Calu3 (cell line): Measurements from ENCODE around the gene MCF2L2. TPM values are rescaled to one million over a fixed set of nuclear protein-coding genes. Genes with fewer than 3 reads are reported as not detected.

Experiments used
- BruUV-seq: library from RNA; stranded (reverse); fragments of 400-500 nt; replicated peaks from 2 replicates; lab custom pipeline; 2021; lab: Mats Ljungman, UMichigan
- CTCF ChIA-PET: fragments of 300-600 bp; sonication (Branson Sonifier 250); formaldehyde crosslinking; loops from one replicate; lab custom pipeline; 2022; ENCODE audit warnings: antibody characterized with exemption; lab: Charles Lee
- DNase-seq: peaks from one replicate; pipeline ENCODE4 v3.0.0; 2022
- H3K27ac Mint-ChIP-seq: one replicate; pipeline ENCODE4 v1.8.0; 2022; ENCODE audit warnings: mixed read lengths; ENCODE audit not compliant: unreplicated experiment
- H3K27me3 Mint-ChIP-seq: one replicate; pipeline ENCODE4 v1.8.0; 2022; ENCODE audit warnings: mixed read lengths; ENCODE audit not compliant: unreplicated experiment
- H3K36me3 Mint-ChIP-seq: one replicate; pipeline ENCODE4 v1.8.0; 2022; ENCODE audit warnings: mild to moderate bottlenecking, moderate library complexity, mixed read lengths; ENCODE audit not compliant: insufficient read depth, unreplicated experiment
- H3K4me1 Mint-ChIP-seq: one replicate; pipeline ENCODE4 v1.8.0; 2022; ENCODE audit warnings: mild to moderate bottlenecking, low read depth, mixed read lengths; ENCODE audit not compliant: unreplicated experiment
- H3K4me3 Mint-ChIP-seq: one replicate; pipeline ENCODE4 v1.8.0; 2022; ENCODE audit warnings: mild to moderate bottlenecking, low read depth, moderate library complexity, mixed read lengths; ENCODE audit not compliant: unreplicated experiment
- H3K9me3 Mint-ChIP-seq: one replicate; pipeline ENCODE4 v1.8.0; 2022; ENCODE audit warnings: low read depth, mixed read lengths; ENCODE audit not compliant: unreplicated experiment
- intact Hi-C: fragments of 100-400 bp; cut with micrococcal nuclease; formaldehyde crosslinking; loops from one replicate; pipeline ENCODE4 v1.10.0; 2022; ENCODE audit not compliant: unreplicated experiment
- total RNA-seq: library from RNA; stranded (reverse); gene quantifications from 2 replicates; pipeline ENCODE4 v1.2.3, GENCODE V29; 2022
- TF ChIP-seq, protein P1 (sequence below): fragments of 200-600 bp; IDR thresholded peaks from one replicate; pipeline ENCODE4 v1.8.0; 2022; ENCODE audit warnings: antibody characterized with exemption; ENCODE audit not compliant: unreplicated experiment

MCF2L2 gene
- total RNA-seq, 1 experiment from 2014 or later, result 0.35 TPM

DNA sequence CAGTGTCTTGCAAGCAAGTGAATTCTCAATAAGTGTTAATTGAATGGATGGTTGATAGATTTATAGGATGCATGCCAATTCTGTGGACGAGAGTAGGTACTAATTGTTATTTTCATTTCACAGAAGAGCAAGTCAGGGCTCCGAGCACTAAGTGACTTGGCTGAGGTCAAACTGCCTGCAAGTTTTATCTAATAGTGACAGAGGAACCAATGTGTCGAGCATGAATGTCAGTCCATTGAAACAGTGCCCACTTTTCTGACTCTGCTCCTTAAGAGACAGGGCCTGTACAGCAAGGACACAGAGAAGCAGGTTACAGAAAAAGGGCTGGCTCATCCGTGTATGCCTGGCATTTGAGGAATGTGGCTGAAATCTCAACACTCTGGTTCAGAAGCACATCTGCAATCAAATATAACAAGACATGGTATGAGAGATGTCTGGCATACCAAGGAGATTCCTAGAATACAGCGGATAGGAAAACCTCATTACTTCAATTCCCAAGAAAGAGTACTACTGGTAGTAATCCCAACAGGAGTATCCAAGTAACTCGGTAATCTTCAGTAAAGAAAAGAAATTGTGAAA lies 181.3 kb downstream of the MCF2L2 start:
- Mint-ChIP-seq H3K4me3 (no peak overlapping the region), H3K4me1 (peaks cover 23% of the 10 kb centered on the region), H3K36me3 (no peaks in the 10 kb centered on the region), H3K27me3 (no peaks in the 10 kb centered on the region), H3K9me3 (peaks cover 2% of the 10 kb centered on the region), H3K27ac (no peak overlapping the region)
- BruUV-seq, result no TSS peak
- intact Hi-C loops, result no loop called here
- DNase-seq, result no peak
- TF ChIP-seq, protein P1, sequence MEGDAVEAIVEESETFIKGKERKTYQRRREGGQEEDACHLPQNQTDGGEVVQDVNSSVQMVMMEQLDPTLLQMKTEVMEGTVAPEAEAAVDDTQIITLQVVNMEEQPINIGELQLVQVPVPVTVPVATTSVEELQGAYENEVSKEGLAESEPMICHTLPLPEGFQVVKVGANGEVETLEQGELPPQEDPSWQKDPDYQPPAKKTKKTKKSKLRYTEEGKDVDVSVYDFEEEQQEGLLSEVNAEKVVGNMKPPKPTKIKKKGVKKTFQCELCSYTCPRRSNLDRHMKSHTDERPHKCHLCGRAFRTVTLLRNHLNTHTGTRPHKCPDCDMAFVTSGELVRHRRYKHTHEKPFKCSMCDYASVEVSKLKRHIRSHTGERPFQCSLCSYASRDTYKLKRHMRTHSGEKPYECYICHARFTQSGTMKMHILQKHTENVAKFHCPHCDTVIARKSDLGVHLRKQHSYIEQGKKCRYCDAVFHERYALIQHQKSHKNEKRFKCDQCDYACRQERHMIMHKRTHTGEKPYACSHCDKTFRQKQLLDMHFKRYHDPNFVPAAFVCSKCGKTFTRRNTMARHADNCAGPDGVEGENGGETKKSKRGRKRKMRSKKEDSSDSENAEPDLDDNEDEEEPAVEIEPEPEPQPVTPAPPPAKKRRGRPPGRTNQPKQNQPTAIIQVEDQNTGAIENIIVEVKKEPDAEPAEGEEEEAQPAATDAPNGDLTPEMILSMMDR, result no peak
- CTCF ChIA-PET, result no interaction called here

DNA sequence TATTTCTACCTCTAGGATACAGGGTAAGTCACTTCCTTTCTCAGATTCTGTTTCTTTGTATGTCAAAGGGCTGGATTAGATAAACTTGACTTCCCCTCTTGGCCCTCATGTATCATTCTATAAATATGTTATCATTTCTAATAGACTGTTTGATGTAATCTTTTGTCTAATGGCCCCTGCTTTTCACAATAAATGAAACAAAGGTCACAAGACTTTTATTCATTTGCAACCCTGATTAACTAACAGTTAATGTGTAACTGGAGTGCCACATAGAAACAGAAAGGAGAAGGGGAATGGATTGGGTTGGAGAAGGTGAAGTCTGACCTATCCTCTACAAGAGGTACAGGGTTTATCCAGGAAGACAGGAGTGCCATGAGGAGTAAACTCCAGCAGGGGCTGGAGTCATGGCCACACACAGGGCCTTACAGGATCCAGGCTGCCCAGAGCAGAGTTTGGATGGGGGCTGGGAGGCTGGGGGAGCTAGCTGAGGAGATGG lies 183.4 kb downstream of the MCF2L2 start:
- TF ChIP-seq, protein P1, result peak; percentile 14
- intact Hi-C loops, result no loop called here
- Mint-ChIP-seq H3K27ac (peak overlapping the region; percentile 63), H3K4me3 (no peak overlapping the region), H3K27me3 (peaks cover 21% of the 10 kb centered on the region), H3K36me3 (no peaks in the 10 kb centered on the region), H3K9me3 (peaks cover 9% of the 10 kb centered on the region), H3K4me1 (peaks cover 23% of the 10 kb centered on the region)
- DNase-seq, result peak; percentile 62
- no TSS peak for BruUV-seq
- CTCF ChIA-PET, result interaction anchor here (2.0 kb wide), 1 partner anchor 62 kb away, joined by 6 read pairs; no protein-coding TSS in a partner anchor

DNA sequence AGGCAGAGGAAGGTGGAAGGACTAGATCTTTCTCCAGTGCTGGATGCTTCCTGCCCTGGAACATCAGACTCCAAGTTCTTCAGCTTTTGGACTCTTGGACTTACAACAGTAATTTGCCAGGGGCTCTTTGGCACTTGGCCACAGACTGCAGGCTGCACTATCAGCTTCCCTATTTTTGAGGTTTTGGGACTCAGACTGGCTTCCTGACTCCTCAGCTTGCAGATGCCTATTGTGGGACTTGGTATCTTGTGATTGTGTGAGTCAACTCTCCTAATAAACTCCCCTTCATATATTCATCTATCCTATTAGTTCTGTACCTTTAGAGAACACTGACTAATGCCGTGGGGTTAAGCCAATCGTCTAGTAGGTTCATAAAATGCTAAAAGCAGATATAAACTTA lies 184.2 kb downstream of the MCF2L2 start:
- CTCF ChIA-PET, result interaction anchor here (0.9 to 2.0 kb wide), 2 partner anchors 60 to 63 kb away, joined by 3 to 6 read pairs; no protein-coding TSS in a partner anchor
- Mint-ChIP-seq H3K9me3 (peaks cover 9% of the 10 kb centered on the region), H3K27ac (peak overlapping the region; percentile 8), H3K36me3 (no peaks in the 10 kb centered on the region), H3K4me3 (no peak overlapping the region), H3K27me3 (peaks cover 27% of the 10 kb centered on the region), H3K4me1 (peaks cover 23% of the 10 kb centered on the region)
- TF ChIP-seq, protein P1, result no peak
- BruUV-seq, result no TSS peak
- DNase-seq, result peak; percentile 54
- intact Hi-C loops, result no loop called here

DNA sequence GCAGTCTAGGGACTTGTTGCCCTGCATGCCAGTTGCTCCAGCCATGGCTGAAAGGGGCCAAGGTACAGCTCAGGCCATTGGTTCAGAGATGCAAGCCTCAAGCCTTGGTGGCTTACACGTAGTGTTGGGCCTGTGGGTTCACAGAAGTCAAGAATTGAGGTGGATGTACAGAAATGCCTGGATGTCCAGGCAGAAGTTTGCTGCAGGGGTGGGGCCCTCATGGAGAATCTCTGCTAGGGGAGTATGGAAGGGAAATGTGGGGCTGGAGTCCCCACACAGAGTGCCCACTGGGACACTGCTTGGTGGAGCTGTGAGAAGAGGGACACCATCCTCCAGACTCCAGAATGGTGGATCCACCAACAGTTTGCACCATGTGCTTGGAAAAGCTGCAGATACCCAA lies 186.0 kb downstream of the MCF2L2 start:
- peaks cover 9% of the 10 kb centered on the region for H3K9me3 Mint-ChIP-seq
- no peak for DNase-seq
- no peaks in the 10 kb centered on the region for H3K36me3 Mint-ChIP-seq
- intact Hi-C loops, result no loop called here
- no peak overlapping the region for H3K4me3 Mint-ChIP-seq
- H3K27me3 Mint-ChIP-seq, result peaks cover 30% of the 10 kb centered on the region
- TF ChIP-seq, protein P1, result no peak
- CTCF ChIA-PET, result no interaction called here
- H3K4me1 Mint-ChIP-seq, result peaks cover 23% of the 10 kb centered on the region
- H3K27ac Mint-ChIP-seq, result no peak overlapping the region
- BruUV-seq, result no TSS peak
